Activated CD4-positive, alpha-beta T cell treated with anti-CD3 and anti-CD28 coated beads, Interleukin-2, Interleukin-4, amounts not matched to agents 100 ng/mL and 50 ng/mL, durations not matched to agents 16 hours and 8 hours (primary cell): ENCODE data around the gene SINHCAF.
"Not testable (repeated sequence)": the region's sequence is repeated elsewhere in the genome, so short reads cannot be mapped to it uniquely, and the experiment has no call there.

Experiments used
- DNase-seq: peaks from one replicate; pipeline ENCODE4 v3.0.0-alpha.2; 2020; ENCODE audit warnings: low spot score

Gene SINHCAF

DNA sequence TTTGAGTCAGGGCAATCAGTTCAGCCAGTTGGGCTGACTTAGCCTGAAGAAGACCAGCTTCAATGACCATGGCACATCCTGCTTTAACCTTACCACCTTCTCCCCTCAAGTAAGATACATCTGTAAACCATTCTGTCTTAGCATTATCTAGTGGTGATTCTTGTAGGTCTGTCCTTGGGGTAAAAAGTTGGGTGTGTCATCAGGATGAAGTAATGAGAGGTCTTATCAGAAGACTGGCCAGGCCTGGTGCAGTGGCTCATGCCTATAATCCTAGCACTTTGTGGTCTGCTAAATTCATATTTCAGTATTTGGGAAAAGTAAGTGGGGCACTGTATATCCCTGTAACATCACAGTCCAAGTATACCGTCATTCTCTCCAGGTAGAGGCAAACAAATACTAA is 19.1 kb downstream of the SINHCAF start:
- DNase-seq: no peak

DNA sequence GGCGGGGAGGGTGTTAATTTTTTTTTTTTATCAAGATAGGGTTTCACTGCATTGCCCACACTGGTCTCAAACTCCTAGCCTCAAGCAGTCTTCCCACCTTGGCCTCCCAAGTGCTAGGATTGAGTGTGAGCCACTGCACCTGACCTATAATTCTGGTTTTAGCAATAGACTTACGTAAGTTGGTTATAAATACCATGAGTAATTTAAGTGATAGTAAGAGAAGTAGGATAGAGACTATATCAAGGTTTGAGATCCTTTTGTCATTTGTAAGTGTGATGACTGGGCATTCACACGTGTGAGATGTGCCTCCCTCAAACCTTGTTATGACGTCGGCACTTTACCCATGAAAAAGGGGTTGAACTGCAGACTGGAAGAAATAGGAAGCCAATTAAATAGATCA is 22.5 kb downstream of the SINHCAF start:
- DNase-seq: no peak

DNA sequence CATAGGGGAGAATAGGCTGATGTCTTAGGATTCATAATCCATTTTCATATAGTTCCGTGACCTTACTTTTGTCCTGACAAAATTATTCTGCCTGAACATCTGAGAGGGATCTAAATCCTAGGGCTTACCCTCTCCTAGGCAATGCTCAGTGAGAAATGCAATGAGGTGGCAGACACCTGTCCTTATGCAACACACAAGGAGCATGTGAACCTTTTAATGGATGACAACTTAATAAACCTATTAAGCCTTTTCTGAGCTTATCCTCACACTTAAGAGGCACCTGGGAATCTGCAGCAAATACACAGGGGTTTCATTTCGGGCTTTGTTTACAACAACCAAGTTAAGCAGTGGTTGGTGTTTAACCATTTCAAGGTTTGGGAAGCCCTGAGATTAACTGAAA is 24.6 kb downstream of the SINHCAF start:
- no peak for DNase-seq

DNA sequence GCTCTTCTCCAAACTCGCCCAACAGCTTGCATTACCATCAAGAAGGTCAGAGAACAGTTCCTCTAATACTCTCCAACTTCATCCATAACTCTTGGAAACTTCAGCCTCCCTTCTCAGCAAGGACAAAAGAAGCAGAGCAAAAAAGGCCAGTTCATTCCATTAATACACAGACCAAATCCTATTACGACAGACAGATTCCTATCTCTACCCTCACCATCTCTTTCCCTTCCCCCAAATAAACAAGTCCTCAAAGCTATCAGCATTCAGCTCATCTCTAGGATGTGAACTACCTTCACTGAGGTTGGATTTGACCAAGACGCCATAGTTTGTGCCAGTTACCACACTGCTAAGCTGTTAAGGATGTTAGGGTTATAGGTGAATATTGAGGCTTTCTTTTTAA is 25.2 kb downstream of the SINHCAF start:
- no peak for DNase-seq

DNA sequence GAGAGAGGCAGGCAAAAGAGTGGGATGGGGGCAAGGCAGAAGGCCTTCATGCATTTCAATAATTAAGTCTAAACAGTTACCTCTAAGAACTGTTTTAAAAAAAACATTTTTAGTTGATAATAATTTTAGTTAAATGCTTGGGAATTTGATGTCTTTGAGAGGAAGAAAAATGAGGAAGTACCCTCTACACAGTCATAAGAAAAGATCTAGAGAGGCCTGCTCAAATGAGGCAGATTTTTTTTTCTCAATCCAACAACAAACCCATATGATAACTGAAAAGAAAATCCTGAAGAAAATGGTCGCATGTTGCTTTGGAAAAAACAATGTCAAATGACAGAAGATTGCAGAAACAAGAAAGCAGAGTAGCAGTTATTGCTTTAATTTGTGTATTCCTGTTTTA is 25.6 kb downstream of the SINHCAF start:
- DNase-seq: no peak

DNA sequence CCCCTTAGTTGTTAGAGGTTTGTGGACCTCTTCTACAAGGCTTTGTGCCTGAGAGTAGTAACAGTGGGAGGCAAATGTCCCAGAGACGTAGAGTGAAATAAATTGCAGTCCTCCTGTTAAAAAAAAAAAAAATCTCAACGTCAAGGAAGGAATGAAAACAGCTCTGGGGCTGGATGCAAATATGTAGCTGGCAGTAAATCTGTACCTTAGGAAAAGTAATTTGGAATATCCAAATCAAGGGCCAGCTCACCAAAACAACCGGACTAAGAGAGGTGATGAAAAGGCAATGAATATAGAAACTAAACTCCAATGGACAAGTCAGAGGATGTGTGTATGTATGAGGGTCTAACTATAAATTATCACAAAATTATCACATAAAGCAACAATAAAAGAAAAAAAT is 27.0 kb downstream of the SINHCAF start:
- no peak for DNase-seq

DNA sequence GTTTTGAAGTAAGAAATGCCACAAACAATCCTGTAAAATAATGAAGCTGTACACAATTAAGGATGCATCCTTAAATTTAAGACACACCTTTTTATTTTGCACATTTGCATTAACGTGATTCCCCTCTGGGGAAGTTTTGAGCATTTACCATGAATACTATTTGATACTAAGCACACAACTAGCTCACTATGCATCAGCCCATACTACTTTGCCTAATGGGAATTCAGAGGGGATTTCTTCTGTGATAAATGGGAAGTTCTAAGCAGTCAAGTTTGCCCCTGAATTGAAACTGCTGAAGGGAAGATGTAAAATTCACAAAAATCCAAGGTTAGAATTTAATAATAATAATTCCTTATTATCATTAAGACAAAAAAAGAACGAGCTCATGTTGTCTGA is 27.4 kb downstream of the SINHCAF start:
- no peak for DNase-seq

DNA sequence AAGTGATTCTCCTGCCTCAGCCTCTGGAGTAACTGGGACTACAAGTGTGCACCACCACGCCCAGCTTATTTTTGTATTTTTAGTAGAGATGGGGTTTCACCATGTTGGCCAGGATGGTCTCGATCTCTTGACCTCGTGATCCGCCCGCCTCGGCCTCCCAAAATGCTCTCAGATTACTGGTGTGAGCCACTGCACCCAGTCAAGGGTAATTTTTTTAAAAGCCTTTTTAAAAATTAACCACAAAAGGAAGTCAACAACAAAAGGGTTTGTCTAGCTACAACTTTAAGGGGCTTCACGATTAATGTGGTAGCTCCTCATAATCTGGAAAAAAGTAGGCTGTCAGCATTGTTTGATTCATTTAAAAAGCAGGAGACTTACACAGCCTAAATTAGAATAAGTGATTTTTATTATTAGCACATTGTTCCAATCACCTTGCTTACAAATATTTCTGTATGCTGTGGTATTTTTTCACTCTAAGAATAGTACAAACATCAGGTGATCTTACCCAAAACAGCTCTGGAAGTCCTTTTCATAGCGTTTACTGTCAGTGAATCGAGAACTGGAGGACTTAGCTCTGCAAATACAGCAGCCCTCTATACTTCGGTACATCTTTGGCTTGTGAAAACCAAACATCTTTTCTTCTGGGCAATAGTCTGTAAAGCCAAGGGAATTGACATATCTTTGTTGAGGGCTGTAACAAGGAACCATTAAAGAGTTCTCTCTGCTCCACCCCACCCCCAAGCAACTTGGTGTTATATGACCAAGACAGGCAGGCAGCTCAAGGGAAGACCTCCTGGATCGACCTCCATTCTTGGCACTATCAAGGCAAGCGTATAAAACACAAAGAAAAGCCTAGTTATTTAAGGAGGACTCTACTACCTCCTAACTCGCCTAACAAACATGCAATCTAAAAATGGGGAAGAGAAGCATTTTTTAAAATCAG is 28.1 kb downstream of the SINHCAF start:
- DNase-seq: no peak

DNA sequence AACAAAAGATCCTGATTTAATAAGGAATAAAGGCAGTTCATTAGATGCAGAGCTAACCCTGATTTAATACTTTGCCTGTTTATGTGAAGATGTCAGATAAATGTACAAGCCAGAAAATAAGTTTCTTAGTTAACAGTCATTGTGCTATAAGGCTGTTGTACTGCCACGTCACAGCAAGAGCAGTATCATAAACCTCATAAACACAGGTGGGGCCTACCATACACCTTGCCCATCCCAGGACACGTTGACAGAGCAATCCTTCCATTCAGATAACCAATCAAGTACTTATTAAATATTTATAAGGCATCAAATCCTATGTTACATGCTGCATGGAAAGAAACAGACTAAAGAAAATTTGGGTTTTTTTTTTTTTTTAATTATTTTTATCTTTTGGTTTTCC is 36.5 kb downstream of the SINHCAF start:
- DNase-seq: no peak

DNA sequence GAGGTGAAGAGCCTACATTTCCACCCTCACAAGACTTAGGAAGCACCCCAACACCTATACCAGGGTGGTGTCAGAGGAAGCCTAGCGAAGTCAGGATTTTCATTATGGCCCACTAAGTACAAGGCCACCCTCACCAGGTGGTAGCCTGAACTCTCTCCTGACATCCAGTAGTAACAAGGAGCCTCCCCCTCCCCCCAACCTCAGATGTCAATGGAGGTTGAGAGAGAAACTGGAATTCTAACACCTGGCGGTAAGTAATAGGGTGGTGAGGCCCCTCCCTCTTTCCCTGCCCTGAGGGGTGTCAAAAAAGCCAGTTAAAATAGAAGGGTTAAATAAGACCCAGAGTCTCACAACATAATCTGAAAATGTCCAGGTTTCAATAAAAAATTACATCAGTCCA is 37.6 kb downstream of the SINHCAF start:
- no peak for DNase-seq

DNA sequence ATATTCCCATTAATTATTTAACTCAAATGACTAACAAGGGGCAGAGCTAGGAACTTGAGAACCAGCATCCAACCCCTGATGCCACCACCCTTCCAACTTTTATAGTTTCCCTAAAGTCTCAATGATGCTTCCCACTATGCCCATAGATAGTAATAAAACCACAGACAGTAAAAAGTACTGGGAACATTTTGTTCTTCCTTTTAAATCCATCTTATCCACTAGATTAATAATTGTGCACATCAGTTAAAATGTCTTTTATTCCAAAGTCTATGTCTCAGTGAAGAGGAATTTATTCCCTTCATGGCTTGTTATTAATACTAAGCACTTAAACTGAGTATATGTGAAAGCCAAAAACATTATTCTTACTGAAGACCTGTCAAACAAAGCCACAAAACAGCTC is 45.8 kb downstream of the SINHCAF start:
- DNase-seq: no peak

DNA sequence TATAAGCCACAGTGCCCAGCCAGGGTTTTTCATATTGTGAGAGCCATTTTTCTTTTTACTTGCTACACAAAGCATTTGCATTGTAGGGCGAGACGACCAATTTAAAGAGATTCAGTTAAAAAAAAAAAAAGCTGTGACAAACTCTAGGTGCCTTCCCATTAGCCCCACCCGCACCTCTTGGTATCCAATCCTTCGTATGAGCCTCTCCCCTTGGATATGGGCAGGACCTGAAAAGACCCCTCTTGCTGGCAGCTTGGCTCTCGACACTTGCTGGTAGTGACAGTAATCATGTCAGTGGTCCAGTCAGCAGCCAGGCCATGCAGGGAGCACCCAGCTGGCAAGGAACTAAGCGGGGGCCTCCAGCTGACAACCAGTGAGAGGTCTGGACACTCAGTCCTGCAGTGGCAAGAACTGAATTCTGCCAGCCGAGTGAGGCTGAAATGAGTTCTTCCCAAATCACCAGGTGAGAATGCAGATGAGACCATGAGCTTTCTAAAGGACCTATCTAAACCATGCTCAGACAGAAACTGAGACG is 46.5 kb downstream of the SINHCAF start:
- DNase-seq: no peak

DNA sequence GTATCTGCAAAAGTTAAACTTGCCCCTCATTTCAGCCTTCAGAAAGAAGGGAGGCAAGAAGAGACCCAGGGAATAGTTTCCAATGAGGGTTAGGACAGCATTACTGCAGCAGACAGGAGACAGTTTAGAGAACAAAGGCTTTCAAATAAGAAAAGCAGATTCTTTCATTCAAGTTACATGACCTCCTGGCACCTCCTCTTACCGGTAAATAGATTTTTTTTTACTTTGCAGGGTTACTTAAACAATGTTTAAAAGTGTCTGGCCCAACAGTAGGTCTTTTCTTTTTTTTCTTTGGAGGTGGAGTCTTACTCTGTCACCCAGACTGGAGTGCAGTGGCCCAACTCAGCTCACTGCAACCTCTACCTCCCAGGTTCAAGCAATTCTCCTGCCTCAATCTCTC is 47.1 kb downstream of the SINHCAF start:
- no peak for DNase-seq

DNA sequence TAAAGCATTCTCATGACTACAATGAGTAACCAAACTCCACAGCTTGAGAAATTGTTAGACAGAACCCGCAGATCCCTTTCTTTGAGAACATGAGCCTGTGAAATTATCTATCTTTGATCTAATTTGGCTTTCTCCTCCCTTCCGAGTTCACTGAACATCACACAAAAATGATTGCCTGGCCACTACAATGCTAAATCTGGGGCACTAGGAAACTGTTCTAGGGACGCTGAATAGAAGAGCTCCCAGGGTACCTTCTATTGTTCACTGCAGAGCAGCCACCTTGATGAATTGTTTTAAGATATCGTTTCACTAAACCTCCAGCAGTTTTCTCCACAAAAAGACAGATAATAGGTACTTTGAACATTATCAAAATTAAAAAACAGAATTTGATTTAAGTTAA is 47.5 kb downstream of the SINHCAF start:
- no peak for DNase-seq

DNA sequence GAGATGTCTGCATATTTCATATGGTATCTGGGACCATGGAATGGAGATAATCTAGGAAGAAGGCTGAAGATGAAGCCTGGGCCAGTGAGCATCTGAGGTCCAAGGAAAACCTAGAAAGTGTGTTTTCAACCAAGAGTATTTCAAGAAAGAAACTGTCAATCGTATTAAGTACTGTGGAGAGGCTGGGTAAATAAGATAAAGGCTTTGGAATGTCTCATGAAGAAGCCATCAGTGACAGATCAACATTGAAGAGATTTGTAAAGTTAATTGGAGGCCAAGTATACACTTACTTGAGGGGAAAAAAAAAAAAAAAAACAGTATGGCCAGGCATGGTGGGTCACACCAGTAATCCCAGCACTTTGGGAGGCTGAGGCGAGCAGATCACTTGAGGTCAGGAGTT is 48.9 kb downstream of the SINHCAF start:
- DNase-seq: no peak

DNA sequence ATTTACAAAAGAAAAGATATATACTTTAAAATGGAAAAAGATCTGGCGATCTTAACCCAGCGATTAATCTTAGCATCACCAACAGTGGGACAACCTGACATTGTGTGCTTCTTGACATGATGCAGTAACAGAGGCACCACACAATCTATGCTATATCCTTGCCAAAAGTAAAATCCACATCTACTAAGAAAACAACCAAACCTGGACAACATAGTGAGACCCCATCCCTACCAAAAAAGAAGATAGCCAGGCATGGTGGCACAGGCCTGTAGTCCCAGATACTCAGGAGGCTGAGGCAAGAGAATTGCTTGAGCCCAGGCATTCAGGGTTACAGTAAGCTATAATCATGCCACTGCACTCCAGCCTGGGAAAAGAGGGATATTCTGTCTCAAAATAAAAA is 50.5 kb downstream of the SINHCAF start:
- DNase-seq: no peak

DNA sequence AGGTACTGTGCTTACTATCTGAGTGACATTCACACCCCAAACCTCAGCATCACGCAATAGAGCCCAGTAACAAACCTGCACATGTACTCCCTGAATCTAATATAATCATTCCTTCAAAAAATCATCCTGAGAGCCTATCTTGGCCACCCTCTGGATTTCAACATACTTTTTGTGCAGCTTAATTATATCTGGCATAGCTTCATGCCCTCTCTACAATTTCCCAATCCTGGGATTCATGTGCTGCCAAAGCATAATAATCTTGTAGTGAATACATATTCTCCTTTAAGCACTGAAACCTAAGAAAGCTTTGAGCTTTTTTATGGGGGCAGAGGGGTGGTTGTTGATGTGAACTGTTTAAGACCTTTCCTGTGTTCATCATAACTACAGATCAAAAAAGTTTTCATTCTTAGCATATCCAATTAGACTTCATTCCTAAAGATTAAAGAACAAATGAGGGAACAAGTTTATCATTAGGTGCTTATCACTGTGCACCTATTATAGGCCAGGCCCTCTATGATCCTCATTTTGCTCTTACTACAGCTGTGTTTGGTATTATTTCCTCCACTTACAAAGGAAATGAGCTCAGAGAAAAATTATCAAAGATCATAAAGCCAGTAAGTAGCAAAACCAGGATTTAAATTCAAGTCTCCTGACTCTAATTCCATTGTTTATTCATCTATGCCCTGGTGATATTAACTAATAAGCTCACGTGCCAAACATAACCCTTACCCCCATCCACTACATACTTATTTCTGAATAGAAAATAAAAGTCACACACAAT is 51.2 kb downstream of the SINHCAF start:
- no peak for DNase-seq

DNA sequence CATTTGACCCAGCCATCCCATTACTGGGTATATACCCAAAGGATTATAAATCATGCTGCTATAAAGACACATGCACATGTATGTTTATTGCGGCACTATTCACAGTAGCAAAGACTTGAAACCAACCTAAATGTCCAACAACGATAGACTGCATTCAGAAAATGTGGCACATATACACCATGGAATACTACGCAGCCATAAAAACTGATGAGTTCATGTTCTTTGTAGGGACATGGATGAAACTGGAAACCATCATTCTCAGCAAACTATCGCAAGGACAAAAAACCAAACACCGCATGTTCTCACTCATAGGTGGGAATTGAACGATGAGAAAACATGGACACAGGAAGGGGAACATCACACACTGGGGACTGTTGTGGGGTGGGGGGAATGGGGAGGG is 52.2 kb downstream of the SINHCAF start:
- not testable (repeated sequence) for DNase-seq

DNA sequence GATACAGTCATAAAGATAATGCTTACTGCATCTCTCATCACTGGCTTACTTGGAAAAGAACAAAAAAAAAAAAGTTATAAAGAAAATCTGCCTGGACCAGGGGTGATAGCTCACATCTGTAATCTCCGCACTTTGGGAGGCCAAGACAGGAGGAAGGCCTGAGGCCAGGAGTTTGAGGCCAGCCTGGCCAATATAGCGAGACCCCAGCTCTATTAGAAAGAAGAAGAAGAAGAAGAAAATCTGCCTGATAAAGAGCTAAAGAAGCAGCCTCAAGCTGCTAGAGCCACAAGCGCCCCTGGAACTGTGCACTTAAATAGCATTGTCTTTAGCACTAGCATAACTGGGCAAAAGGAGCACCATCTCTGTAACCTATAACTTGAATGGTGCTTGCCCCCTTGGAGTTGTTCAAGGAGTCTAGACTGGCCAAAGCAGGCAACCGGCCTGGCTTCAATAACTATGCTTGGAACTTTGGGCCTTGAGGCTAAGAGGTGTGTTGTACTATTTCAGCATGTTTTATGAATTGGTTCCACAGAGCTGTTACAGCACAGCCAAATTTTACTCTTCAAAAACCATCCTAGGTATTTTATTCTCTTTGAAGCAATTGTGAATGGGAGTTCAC is 53.2 kb downstream of the SINHCAF start:
- no peak for DNase-seq

DNA sequence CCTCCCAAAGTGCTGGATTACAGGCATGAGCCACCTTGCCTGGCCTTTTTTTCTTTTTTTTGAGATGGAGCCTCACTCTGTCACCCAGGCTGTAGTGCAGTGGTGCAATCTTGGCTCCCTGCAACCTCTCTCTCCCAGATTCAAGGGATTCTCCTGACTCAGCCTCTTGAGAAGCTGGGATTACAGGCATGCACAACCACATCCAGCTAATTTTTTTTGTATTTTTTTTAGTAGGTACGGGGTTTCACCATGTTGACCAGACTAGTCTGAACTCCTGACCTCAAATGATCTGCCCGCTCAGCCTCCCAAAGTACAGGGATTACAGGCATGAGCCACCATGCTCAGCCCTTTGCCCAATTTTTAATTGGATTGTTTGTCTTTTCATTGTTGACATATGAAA is 58.0 kb downstream of the SINHCAF start:
- DNase-seq: no peak

DNA sequence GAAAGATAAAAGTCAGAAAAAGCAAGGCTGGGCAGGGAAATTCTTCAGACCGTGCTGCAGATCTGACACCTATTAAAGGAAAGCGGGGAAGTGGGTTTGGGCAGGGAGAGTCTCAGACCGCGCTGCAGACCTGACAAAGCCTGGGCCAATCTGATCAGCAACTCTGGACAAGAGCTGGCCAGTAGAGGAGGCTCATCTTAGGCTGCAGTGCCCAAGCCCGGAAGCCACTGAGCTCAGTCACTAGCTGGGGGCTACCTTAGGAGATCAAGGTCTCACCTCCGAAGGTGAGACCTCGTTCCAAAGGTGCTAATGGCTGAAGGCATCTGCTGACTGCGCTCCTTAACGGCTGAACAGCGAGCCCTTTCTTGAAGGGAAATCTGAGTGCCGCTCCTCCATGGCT is 60.2 kb downstream of the SINHCAF start:
- no peak for DNase-seq

DNA sequence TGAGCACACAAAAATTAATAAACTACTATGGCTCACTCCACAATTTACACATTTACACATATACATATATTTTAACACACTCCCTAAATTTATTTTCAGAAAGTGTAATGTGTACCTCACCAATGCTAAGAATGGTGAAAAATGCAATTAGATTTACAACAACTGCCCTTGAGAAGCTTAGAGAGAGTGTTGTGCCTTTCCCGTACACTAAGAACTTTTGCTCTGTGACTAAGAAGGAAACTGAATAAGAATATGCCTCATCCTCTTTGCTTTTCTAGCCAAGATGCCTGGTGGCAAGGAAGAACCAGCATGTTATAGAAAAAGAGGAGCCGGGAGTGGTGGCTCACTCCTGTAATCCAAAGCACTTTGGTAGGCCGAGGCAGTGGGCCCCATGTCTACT is 62.3 kb downstream of the SINHCAF start:
- DNase-seq: peak; percentile 19

DNA sequence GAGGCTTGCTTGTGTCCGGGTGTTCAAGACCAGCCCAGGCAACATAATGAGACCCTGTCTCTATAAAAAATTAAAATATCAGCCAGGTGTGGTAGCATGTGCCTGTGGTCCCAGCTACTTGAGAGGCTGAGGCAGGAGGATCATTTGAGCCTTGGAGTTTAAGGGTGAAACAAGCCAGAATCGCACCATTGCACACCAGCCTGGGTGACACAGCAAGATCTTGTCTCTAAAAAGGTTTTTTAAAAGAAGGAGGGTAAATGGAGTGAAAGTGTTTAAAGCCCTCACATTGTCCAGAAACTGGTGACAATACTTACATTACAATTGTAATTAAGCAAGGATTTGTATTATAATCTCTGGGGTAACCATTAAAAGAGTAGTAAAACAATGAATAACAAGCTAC is 64.2 kb downstream of the SINHCAF start:
- DNase-seq: no peak
